ENCODE results near the gene FAM117B. TPM values are rescaled to one million over a fixed set of nuclear protein-coding genes. Genes with fewer than 3 reads are reported as not detected.
"Not testable (repeated sequence)": the region's sequence is repeated elsewhere in the genome, so short reads cannot be mapped to it uniquely, and the experiment has no call there.

Gene FAM117B
- polyA plus RNA-seq, 2 donors = 2.2 to 3.1 TPM

GRCh38 chr2:202660796-202661195 lies 26.0 kb downstream of the FAM117B start:
- H3K27me3 ChIP-seq (ENCODE audit: control insufficient read depth in 1 of 2, insufficient read depth in 2 of 2, low read length in 2 of 2) = no peaks in the 10 kb centered on the region
- WGBS, 2 donors = 92 to 98% methylated on average over 2 of the region's 2 CpGs
- no peak overlapping the region for H3K27ac ChIP-seq (ENCODE audit: low read depth in 2 of 2, low read length in 1 of 2)
- H3K4me3 ChIP-seq (ENCODE audit: low read depth in 1 of 2, low read length in 2 of 2) = no peak overlapping the region
- H3K36me3 ChIP-seq (ENCODE audit: control insufficient read depth in 2 of 2, insufficient read depth in 2 of 2, low read length in 1 of 2) = no peaks in the 10 kb centered on the region
- no peaks in the 10 kb centered on the region for H3K4me1 ChIP-seq (ENCODE audit: control insufficient read depth in 2 of 2, insufficient read depth in 2 of 2, low read length in 1 of 2)
- H3K9me3 ChIP-seq (ENCODE audit: control insufficient read depth in 2 of 2, insufficient read depth in 1 of 2, low read depth in 1 of 2, low read length in 1 of 2) = no peaks in the 10 kb centered on the region

DNA sequence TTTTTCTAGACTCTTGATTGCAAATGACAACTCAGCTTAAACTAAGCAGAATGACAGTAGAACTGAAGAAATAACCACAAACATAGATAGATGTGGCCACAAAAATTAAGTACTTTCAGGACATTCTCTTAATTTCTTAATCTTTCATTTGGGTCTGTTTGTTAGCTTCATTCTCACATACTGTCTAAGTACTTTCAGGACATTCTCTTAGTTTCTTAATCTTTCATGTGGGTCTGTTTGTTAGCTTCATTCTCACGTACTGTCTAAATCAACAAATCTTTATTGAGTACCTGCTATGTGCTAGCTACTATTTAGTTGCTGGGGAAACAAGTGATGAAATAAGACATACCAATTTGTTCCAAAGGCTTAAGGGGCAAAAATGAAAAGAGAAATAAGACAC lies 35.1 kb downstream of the FAM117B start:
- no peak overlapping the region for H3K27ac ChIP-seq (ENCODE audit: low read depth in 2 of 2, low read length in 1 of 2)
- 67 to 70% methylated on average over 1 of the region's 1 CpG for WGBS, 2 donors
- H3K36me3 ChIP-seq (ENCODE audit: control insufficient read depth in 2 of 2, insufficient read depth in 2 of 2, low read length in 1 of 2) = no peaks in the 10 kb centered on the region
- peaks cover 0 to 3% of the 10 kb centered on the region in 2 donors for H3K4me1 ChIP-seq (ENCODE audit: control insufficient read depth in 2 of 2, insufficient read depth in 2 of 2, low read length in 1 of 2)
- H3K27me3 ChIP-seq (ENCODE audit: control insufficient read depth in 1 of 2, insufficient read depth in 2 of 2, low read length in 2 of 2) = no peaks in the 10 kb centered on the region
- H3K9me3 ChIP-seq (ENCODE audit: control insufficient read depth in 2 of 2, insufficient read depth in 1 of 2, low read depth in 1 of 2, low read length in 1 of 2) = no peaks in the 10 kb centered on the region
- H3K4me3 ChIP-seq (ENCODE audit: low read depth in 1 of 2, low read length in 2 of 2) = no peak overlapping the region

GRCh38 chr2:202671317-202672035 lies 36.7 kb downstream of the FAM117B start:
- Histone ChIP-seq H3K27ac (ENCODE audit: low read depth in 2 of 2, low read length in 1 of 2) (peak overlapping the region; percentile 48 to 70), H3K36me3 (ENCODE audit: control insufficient read depth in 2 of 2, insufficient read depth in 2 of 2, low read length in 1 of 2) (no peaks in the 10 kb centered on the region), H3K27me3 (ENCODE audit: control insufficient read depth in 1 of 2, insufficient read depth in 2 of 2, low read length in 2 of 2) (no peaks in the 10 kb centered on the region), H3K4me1 (ENCODE audit: control insufficient read depth in 2 of 2, insufficient read depth in 2 of 2, low read length in 1 of 2) (peaks cover 0 to 3% of the 10 kb centered on the region in 2 donors), H3K9me3 (ENCODE audit: control insufficient read depth in 2 of 2, insufficient read depth in 1 of 2, low read depth in 1 of 2, low read length in 1 of 2) (no peaks in the 10 kb centered on the region), H3K4me3 (ENCODE audit: low read depth in 1 of 2, low read length in 2 of 2) (no peak overlapping the region)
- WGBS, 2 donors = 69 to 73% methylated on average over 3 of the region's 3 CpGs

DNA sequence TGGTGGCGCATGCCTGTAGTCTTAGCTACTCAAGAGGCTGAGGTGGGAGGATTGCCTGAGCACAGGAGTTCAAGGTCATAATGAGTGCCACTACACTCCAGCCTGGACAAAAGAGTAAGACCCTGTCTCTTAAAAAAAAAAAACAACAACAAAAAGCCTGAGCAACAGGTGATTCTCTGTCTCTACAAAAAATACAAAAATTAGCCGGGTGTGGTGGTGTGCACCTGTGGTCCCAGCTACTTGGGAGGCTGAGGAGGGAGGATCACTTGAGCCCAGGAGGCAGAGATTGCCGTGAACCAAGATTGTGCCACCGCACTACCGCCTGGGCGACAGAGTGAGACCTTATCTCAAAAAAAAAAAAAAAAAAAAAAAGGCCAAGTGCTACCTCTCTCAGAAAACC lies 40.3 kb downstream of the FAM117B start:
- not testable (repeated sequence) for H3K9me3 ChIP-seq (ENCODE audit: control insufficient read depth in 2 of 2, insufficient read depth in 1 of 2, low read depth in 1 of 2, low read length in 1 of 2); H3K27me3 ChIP-seq (ENCODE audit: control insufficient read depth in 1 of 2, insufficient read depth in 2 of 2, low read length in 2 of 2); H3K4me3 ChIP-seq (ENCODE audit: low read depth in 1 of 2, low read length in 2 of 2); H3K27ac ChIP-seq (ENCODE audit: low read depth in 2 of 2, low read length in 1 of 2); H3K36me3 ChIP-seq (ENCODE audit: control insufficient read depth in 2 of 2, insufficient read depth in 2 of 2, low read length in 1 of 2); H3K4me1 ChIP-seq (ENCODE audit: control insufficient read depth in 2 of 2, insufficient read depth in 2 of 2, low read length in 1 of 2)
- WGBS, 2 donors = 97 to 99% methylated on average over 6 of the region's 6 CpGs

- Histone ChIP-seq H3K27ac (ENCODE audit: low read depth in 2 of 2, low read length in 1 of 2) (no peak overlapping the region), H3K4me1 (ENCODE audit: control insufficient read depth in 2 of 2, insufficient read depth in 2 of 2, low read length in 1 of 2) (no peaks in the 10 kb centered on the region), H3K9me3 (ENCODE audit: control insufficient read depth in 2 of 2, insufficient read depth in 1 of 2, low read depth in 1 of 2, low read length in 1 of 2) (no peaks in the 10 kb centered on the region), H3K27me3 (ENCODE audit: control insufficient read depth in 1 of 2, insufficient read depth in 2 of 2, low read length in 2 of 2) (no peaks in the 10 kb centered on the region), H3K36me3 (ENCODE audit: control insufficient read depth in 2 of 2, insufficient read depth in 2 of 2, low read length in 1 of 2) (no peaks in the 10 kb centered on the region), H3K4me3 (ENCODE audit: low read depth in 1 of 2, low read length in 2 of 2) (no peak overlapping the region)
- 91 to 94% methylated on average over 3 of the region's 3 CpGs for WGBS, 2 donors
These were observed 45.2 kb downstream of the FAM117B start for GRCh38 chr2:202679980-202680379.

DNA sequence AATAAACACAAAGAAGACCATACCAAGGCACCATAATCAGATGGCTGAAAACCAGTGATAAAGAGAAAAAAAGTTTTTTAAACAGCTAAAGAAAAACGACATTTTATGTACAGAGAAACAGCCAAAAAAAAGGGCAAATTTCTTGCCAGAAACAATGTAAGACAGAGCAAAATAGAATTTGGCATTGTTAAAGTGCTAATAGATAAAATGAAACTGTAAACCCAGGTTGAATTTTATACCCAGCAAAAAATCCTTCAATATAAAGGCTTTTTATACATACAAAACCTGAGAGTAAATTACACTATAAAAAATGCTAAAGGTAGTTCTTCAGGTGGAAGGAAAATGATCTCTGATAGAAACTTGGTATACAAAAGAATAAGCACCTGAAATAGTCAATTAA lies 45.7 kb downstream of the FAM117B start:
- H3K27me3 ChIP-seq (ENCODE audit: control insufficient read depth in 1 of 2, insufficient read depth in 2 of 2, low read length in 2 of 2) = no peaks in the 10 kb centered on the region
- no peaks in the 10 kb centered on the region for H3K36me3 ChIP-seq (ENCODE audit: control insufficient read depth in 2 of 2, insufficient read depth in 2 of 2, low read length in 1 of 2)
- no peaks in the 10 kb centered on the region for H3K4me1 ChIP-seq (ENCODE audit: control insufficient read depth in 2 of 2, insufficient read depth in 2 of 2, low read length in 1 of 2)
- 94% methylated on average over 1 of the region's 1 CpG for WGBS, 2 donors
- no peak overlapping the region for H3K27ac ChIP-seq (ENCODE audit: low read depth in 2 of 2, low read length in 1 of 2)
- no peaks in the 10 kb centered on the region for H3K9me3 ChIP-seq (ENCODE audit: control insufficient read depth in 2 of 2, insufficient read depth in 1 of 2, low read depth in 1 of 2, low read length in 1 of 2)
- H3K4me3 ChIP-seq (ENCODE audit: low read depth in 1 of 2, low read length in 2 of 2) = no peak overlapping the region

- no peak overlapping the region for H3K27ac ChIP-seq (ENCODE audit: low read depth in 2 of 2, low read length in 1 of 2)
- no peaks in the 10 kb centered on the region for H3K27me3 ChIP-seq (ENCODE audit: control insufficient read depth in 1 of 2, insufficient read depth in 2 of 2, low read length in 2 of 2)
- H3K36me3 ChIP-seq (ENCODE audit: control insufficient read depth in 2 of 2, insufficient read depth in 2 of 2, low read length in 1 of 2) = no peaks in the 10 kb centered on the region
- no peaks in the 10 kb centered on the region for H3K9me3 ChIP-seq (ENCODE audit: control insufficient read depth in 2 of 2, insufficient read depth in 1 of 2, low read depth in 1 of 2, low read length in 1 of 2)
- H3K4me3 ChIP-seq (ENCODE audit: low read depth in 1 of 2, low read length in 2 of 2) = no peak overlapping the region
- H3K4me1 ChIP-seq (ENCODE audit: control insufficient read depth in 2 of 2, insufficient read depth in 2 of 2, low read length in 1 of 2) = no peaks in the 10 kb centered on the region
- 88 to 91% methylated on average over 9 of the region's 9 CpGs for WGBS, 2 donors
These were observed 47.0 kb downstream of the FAM117B start for GRCh38 chr2:202681688-202682205.

- Histone ChIP-seq H3K4me3 (ENCODE audit: low read depth in 1 of 2, low read length in 2 of 2) (no peak overlapping the region), H3K27me3 (ENCODE audit: control insufficient read depth in 1 of 2, insufficient read depth in 2 of 2, low read length in 2 of 2) (no peaks in the 10 kb centered on the region), H3K4me1 (ENCODE audit: control insufficient read depth in 2 of 2, insufficient read depth in 2 of 2, low read length in 1 of 2) (no peaks in the 10 kb centered on the region), H3K9me3 (ENCODE audit: control insufficient read depth in 2 of 2, insufficient read depth in 1 of 2, low read depth in 1 of 2, low read length in 1 of 2) (no peaks in the 10 kb centered on the region), H3K36me3 (ENCODE audit: control insufficient read depth in 2 of 2, insufficient read depth in 2 of 2, low read length in 1 of 2) (no peaks in the 10 kb centered on the region), H3K27ac (ENCODE audit: low read depth in 2 of 2, low read length in 1 of 2) (no peak overlapping the region)
- 93% methylated on average over 12 of the region's 12 CpGs for WGBS, 2 donors
These were observed 47.5 kb downstream of the FAM117B start for GRCh38 chr2:202682274-202682673.

DNA sequence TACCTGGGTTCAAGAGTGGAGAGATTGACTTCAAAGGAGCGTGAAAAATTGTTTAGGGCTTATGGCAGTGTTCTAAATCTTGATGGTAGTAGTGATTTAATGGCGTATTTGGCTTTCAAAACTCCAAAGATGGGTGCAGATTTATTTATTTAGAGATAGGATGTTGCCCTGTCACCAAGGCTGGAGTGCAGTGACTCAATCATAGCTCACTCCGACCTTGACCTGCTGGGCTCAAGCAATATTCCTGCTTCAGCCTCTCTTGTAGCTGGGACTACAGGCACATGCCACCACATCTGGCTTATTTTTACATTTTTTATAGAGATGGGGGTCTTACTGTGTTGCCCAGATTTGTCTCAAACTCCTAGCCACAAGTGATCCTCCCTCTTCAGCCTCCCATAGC lies 52.5 kb downstream of the FAM117B start:
- no peak overlapping the region for H3K27ac ChIP-seq (ENCODE audit: low read depth in 2 of 2, low read length in 1 of 2)
- no peak overlapping the region for H3K4me3 ChIP-seq (ENCODE audit: low read depth in 1 of 2, low read length in 2 of 2)
- no peaks in the 10 kb centered on the region for H3K27me3 ChIP-seq (ENCODE audit: control insufficient read depth in 1 of 2, insufficient read depth in 2 of 2, low read length in 2 of 2)
- H3K4me1 ChIP-seq (ENCODE audit: control insufficient read depth in 2 of 2, insufficient read depth in 2 of 2, low read length in 1 of 2) = peaks cover 0 to 2% of the 10 kb centered on the region in 2 donors
- H3K36me3 ChIP-seq (ENCODE audit: control insufficient read depth in 2 of 2, insufficient read depth in 2 of 2, low read length in 1 of 2) = no peaks in the 10 kb centered on the region
- no peaks in the 10 kb centered on the region for H3K9me3 ChIP-seq (ENCODE audit: control insufficient read depth in 2 of 2, insufficient read depth in 1 of 2, low read depth in 1 of 2, low read length in 1 of 2)
- 87 to 88% methylated on average over 3 of the region's 3 CpGs for WGBS, 2 donors

DNA sequence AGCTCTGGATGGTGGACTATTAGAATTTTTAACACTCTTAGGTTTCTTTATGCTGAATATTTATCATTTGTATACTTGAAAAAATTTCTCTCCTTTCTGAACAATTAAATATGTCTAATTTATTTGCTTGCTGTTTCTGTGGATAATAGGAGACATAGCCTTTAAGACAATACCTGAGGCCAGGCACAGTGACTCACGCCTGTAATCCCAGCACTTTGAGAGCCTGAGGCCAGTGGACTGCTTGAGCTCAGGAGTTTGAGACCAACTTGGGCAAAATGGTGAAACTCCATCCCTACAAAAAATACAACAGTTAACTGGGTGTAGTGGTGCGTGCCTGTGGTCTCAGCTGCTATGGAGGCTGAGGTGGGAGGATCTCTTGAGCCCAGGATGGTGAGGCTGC lies 54.7 kb downstream of the FAM117B start:
- 78 to 86% methylated on average over 2 of the region's 2 CpGs for WGBS, 2 donors
- H3K36me3 ChIP-seq (ENCODE audit: control insufficient read depth in 2 of 2, insufficient read depth in 2 of 2, low read length in 1 of 2) = no peaks in the 10 kb centered on the region
- no peaks in the 10 kb centered on the region for H3K9me3 ChIP-seq (ENCODE audit: control insufficient read depth in 2 of 2, insufficient read depth in 1 of 2, low read depth in 1 of 2, low read length in 1 of 2)
- peak overlapping the region; percentile 54 to 83 for H3K27ac ChIP-seq (ENCODE audit: low read depth in 2 of 2, low read length in 1 of 2)
- peaks cover 0 to 2% of the 10 kb centered on the region in 2 donors for H3K4me1 ChIP-seq (ENCODE audit: control insufficient read depth in 2 of 2, insufficient read depth in 2 of 2, low read length in 1 of 2)
- no peaks in the 10 kb centered on the region for H3K27me3 ChIP-seq (ENCODE audit: control insufficient read depth in 1 of 2, insufficient read depth in 2 of 2, low read length in 2 of 2)
- H3K4me3 ChIP-seq (ENCODE audit: low read depth in 1 of 2, low read length in 2 of 2) = no peak overlapping the region
